Activated naive CD4-positive, alpha-beta T cell treated with anti-CD3 and anti-CD28 coated beads for 36 hours (primary cell): ENCODE measurements around the gene KRTAP4-8. TPM values are rescaled to one million over a fixed set of nuclear protein-coding genes. Genes with fewer than 3 reads are reported as not detected.
A peak's percentile ranks its signal among the peaks of the same experiment; 100 is the strongest.
"Not testable (repeated sequence)": the region's sequence is repeated elsewhere in the genome, so short reads cannot be mapped to it uniquely, and the experiment has no call there.

Experiments used
- CTCF ChIA-PET: fragments of 350-600 bp; sonication (Branson Sonifier 250); formaldehyde crosslinking; loops from one replicate; lab custom pipeline; 2021; ENCODE audit warnings: antibody characterized with exemption; lab: Charles Lee
- DNase-seq: peaks from one replicate; pipeline ENCODE4 v3.0.0-alpha.2; 2020
- H3K27ac Mint-ChIP-seq: one replicate; pipeline ENCODE4 v1.8.0; 2021; ENCODE audit warnings: mild to moderate bottlenecking, mixed read lengths
- H3K27me3 Mint-ChIP-seq: one replicate; pipeline ENCODE4 v1.8.0; 2021; ENCODE audit warnings: low read depth, mixed read lengths
- H3K36me3 Mint-ChIP-seq: one replicate; pipeline ENCODE4 v1.8.0; 2021; ENCODE audit warnings: low read depth, mixed read lengths
- H3K4me1 Mint-ChIP-seq: one replicate; pipeline ENCODE4 v1.8.0; 2021; ENCODE audit warnings: low read depth, mixed read lengths
- H3K4me3 Mint-ChIP-seq: one replicate; pipeline ENCODE4 v1.8.0; 2021; ENCODE audit warnings: mild to moderate bottlenecking, moderate library complexity, mixed read lengths
- H3K9me3 Mint-ChIP-seq: one replicate; pipeline ENCODE4 v1.8.0; 2021; ENCODE audit warnings: mixed read lengths
- intact Hi-C: fragments of 100-400 bp; cut with micrococcal nuclease; formaldehyde crosslinking; loops from one replicate; pipeline ENCODE4 v1.15.1; 2023
- total RNA-seq, 2 experiments: library from RNA; stranded (reverse); gene quantifications; one replicate each; pipeline ENCODE4 v1.2.3, GENCODE V29; 2021

The KRTAP4-8 gene
- not detected for total RNA-seq

DNA sequence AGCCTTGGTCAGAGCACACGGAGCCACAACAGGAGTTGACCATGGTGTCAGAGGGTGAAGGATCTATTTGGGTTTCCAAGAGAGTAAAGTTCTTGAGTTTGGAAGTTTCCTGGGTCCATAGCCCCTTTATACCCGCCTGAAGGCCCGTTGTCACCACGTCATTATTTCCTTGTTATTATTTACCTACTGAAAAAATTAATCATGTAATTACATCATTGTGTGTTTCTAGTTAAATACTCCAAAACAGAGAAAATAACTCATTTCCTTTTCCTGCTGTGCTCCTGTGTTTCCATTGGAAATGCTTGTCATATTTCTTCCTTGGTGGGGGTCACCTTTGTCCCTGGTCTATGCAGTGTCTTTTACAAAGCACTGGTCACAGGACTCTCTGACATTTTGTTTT lies at the start of gene KRTAP4-8:
KRTAP4-8 (minus strand) TSS at position 101 of the 400 bp plus-strand sequence; CDS start at position 43, 58 bp downstream.
- Mint-ChIP-seq H3K36me3 (no peaks in the 10 kb centered on the region), H3K27me3 (peaks cover 5% of the 10 kb centered on the region), H3K27ac (no peak within 1 kb of the TSS), H3K4me3 (no peak within 1 kb of the TSS), H3K9me3 (peaks cover 1% of the 10 kb centered on the region), H3K4me1 (peaks cover 8% of the 10 kb centered on the region)
- DNase-seq, result no peak
- intact Hi-C loops, result no loop called here
- CTCF ChIA-PET, result no interaction called here

GRCh38 chr17:41145261-41145660 lies 47.3 kb upstream of the KRTAP4-8 start:
- CTCF ChIA-PET, result no interaction called here
- no peaks in the 10 kb centered on the region for H3K36me3 Mint-ChIP-seq
- intact Hi-C loops, result no loop called here
- no peaks in the 10 kb centered on the region for H3K4me1 Mint-ChIP-seq
- no peak overlapping the region for H3K4me3 Mint-ChIP-seq
- H3K27me3 Mint-ChIP-seq, result no peaks in the 10 kb centered on the region
- no peak overlapping the region for H3K27ac Mint-ChIP-seq
- peaks cover 17% of the 10 kb centered on the region for H3K9me3 Mint-ChIP-seq
- no peak for DNase-seq

GRCh38 chr17:41144846-41145245 lies 46.9 kb upstream of the KRTAP4-8 start:
- Mint-ChIP-seq H3K4me1 (no peaks in the 10 kb centered on the region), H3K36me3 (no peaks in the 10 kb centered on the region), H3K4me3 (no peak overlapping the region), H3K27ac (no peak overlapping the region), H3K9me3 (peaks cover 17% of the 10 kb centered on the region), H3K27me3 (no peaks in the 10 kb centered on the region)
- intact Hi-C loops, result no loop called here
- DNase-seq, result no peak
- CTCF ChIA-PET, result no interaction called here

GRCh38 chr17:41141361-41141760 lies 43.4 kb upstream of the KRTAP4-8 start:
- peaks cover 23% of the 10 kb centered on the region for H3K9me3 Mint-ChIP-seq
- H3K36me3 Mint-ChIP-seq, result no peaks in the 10 kb centered on the region
- no peaks in the 10 kb centered on the region for H3K27me3 Mint-ChIP-seq
- H3K4me1 Mint-ChIP-seq, result no peaks in the 10 kb centered on the region
- no peak overlapping the region for H3K27ac Mint-ChIP-seq
- no peak overlapping the region for H3K4me3 Mint-ChIP-seq
- no peak for DNase-seq
- CTCF ChIA-PET, result no interaction called here
- intact Hi-C loops, result no loop called here

GRCh38 chr17:41140360-41141131 lies 42.6 kb upstream of the KRTAP4-8 start, which contains the start of gene KRTAP4-6:
Gene KRTAP4-6 (minus strand): TSS chr17:41140544. CDS start chr17:41140487, 57 bp downstream.
- Mint-ChIP-seq H3K27me3 (no peaks in the 10 kb centered on the region), H3K9me3 (peaks cover 23% of the 10 kb centered on the region), H3K27ac (no peak within 1 kb of the TSS), H3K4me3 (no peak within 1 kb of the TSS), H3K4me1 (no peaks in the 10 kb centered on the region), H3K36me3 (no peaks in the 10 kb centered on the region)
- CTCF ChIA-PET, result no interaction called here
- DNase-seq, result no peak
- intact Hi-C loops, result no loop called here

- H3K36me3 Mint-ChIP-seq, DNase-seq, H3K27ac Mint-ChIP-seq, CTCF ChIA-PET, H3K4me3 Mint-ChIP-seq, H3K27me3 Mint-ChIP-seq, intact Hi-C loops, H3K4me1 Mint-ChIP-seq: not testable (repeated sequence)
- peaks cover 23% of the 10 kb centered on the region for H3K9me3 Mint-ChIP-seq
Measured at GRCh38 chr17:41139865-41140264, 41.9 kb upstream of the KRTAP4-8 start.

- Mint-ChIP-seq H3K27ac (no peak overlapping the region), H3K36me3 (no peaks in the 10 kb centered on the region), H3K4me1 (peaks cover 21% of the 10 kb centered on the region), H3K4me3 (no peak overlapping the region), H3K27me3 (no peaks in the 10 kb centered on the region), H3K9me3 (peaks cover 4% of the 10 kb centered on the region)
- intact Hi-C loops, result no loop called here
- no peak for DNase-seq
- CTCF ChIA-PET, result interaction anchor here (1.3 kb wide), 1 partner anchor 188 kb away, joined by 3 read pairs; no protein-coding TSS in a partner anchor
Measured at GRCh38 chr17:41133880-41134735, 36.2 kb upstream of the KRTAP4-8 start.

DNA sequence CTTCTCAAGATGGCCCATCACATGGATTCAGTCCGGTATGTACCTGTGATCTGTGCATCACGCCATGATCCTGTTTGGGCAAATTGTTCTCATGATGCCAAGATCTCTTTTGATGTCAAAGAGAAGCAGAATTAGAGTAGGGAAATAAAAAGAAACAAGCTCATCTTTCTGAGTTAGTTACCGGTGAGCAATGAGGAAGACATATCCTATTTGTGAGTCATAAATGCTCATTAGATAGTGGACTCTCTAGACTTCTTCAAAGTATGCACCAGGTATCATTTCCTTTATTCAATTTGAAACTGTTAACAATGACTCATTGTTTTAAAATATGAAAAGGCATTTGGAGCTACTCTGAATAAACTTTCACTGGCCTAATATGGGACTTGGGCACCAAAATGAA lies 34.0 kb upstream of the KRTAP4-8 start:
- Mint-ChIP-seq H3K27ac (no peak overlapping the region), H3K4me1 (peaks cover 21% of the 10 kb centered on the region), H3K4me3 (no peak overlapping the region), H3K36me3 (no peaks in the 10 kb centered on the region), H3K9me3 (peaks cover 1% of the 10 kb centered on the region), H3K27me3 (no peaks in the 10 kb centered on the region)
- intact Hi-C loops, result no loop called here
- CTCF ChIA-PET, result no interaction called here
- DNase-seq, result no peak

DNA sequence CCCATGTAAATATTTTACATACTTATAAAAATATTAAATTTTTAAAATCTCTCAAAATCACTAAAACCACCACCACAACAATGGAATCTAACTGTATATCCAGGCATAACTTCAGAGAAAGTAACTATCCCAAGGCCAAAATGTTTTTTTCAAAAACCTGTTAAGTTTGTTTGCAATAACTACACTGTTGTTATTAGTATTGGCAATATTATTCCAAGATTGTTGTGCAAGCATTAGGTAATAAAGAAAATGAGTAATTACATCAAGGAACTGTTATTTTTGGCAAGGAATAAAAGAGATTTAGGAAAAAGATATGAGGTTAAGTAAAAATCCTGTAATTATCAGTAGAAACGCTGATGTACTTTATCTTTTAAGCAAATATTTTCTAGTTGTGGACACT lies 29.4 kb upstream of the KRTAP4-8 start:
- CTCF ChIA-PET, result no interaction called here
- Mint-ChIP-seq H3K9me3 (peaks cover 1% of the 10 kb centered on the region), H3K27ac (no peak overlapping the region), H3K27me3 (no peaks in the 10 kb centered on the region), H3K4me3 (no peak overlapping the region), H3K4me1 (peaks cover 46% of the 10 kb centered on the region), H3K36me3 (no peaks in the 10 kb centered on the region)
- intact Hi-C loops, result loop anchor here (10.0 kb wide), 1 partner anchor 367 kb away; no protein-coding TSS in a partner anchor
- DNase-seq, result no peak

- H3K27ac Mint-ChIP-seq, result no peak overlapping the region
- no peak overlapping the region for H3K4me3 Mint-ChIP-seq
- peaks cover 6% of the 10 kb centered on the region for H3K9me3 Mint-ChIP-seq
- no peak for DNase-seq
- H3K36me3 Mint-ChIP-seq, result no peaks in the 10 kb centered on the region
- CTCF ChIA-PET, result no interaction called here
- intact Hi-C loops, result loop anchor here (10.0 kb wide), 1 partner anchor 368 kb away; no protein-coding TSS in a partner anchor
- H3K4me1 Mint-ChIP-seq, result peaks cover 42% of the 10 kb centered on the region
- H3K27me3 Mint-ChIP-seq, result no peaks in the 10 kb centered on the region
Measured at GRCh38 chr17:41126412-41126811, 28.5 kb upstream of the KRTAP4-8 start.

DNA sequence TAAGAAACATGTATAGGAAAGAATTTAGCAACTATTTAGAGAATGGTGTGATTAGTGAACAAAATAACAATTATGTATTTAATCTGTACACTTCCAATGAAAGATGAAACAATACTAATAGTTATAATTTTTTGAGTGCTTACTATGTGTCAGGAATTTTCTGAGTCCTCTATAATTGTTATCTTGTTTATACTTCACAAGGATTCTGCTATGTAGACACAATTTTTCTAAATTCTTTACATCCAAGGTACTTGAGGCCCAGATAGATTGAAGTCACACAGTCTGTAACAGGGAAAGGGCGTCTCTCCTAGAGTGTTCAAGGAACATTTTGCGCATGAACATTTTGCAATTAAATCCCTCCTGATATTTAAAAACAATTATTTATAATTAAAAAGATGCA lies 27.1 kb upstream of the KRTAP4-8 start:
- intact Hi-C loops, result loop anchor here (10.0 kb wide), 1 partner anchor 370 kb away; no protein-coding TSS in a partner anchor
- Mint-ChIP-seq H3K36me3 (no peaks in the 10 kb centered on the region), H3K4me3 (no peak overlapping the region), H3K9me3 (peaks cover 6% of the 10 kb centered on the region), H3K27me3 (no peaks in the 10 kb centered on the region), H3K27ac (no peak overlapping the region), H3K4me1 (peaks cover 47% of the 10 kb centered on the region)
- CTCF ChIA-PET, result no interaction called here
- no peak for DNase-seq

DNA sequence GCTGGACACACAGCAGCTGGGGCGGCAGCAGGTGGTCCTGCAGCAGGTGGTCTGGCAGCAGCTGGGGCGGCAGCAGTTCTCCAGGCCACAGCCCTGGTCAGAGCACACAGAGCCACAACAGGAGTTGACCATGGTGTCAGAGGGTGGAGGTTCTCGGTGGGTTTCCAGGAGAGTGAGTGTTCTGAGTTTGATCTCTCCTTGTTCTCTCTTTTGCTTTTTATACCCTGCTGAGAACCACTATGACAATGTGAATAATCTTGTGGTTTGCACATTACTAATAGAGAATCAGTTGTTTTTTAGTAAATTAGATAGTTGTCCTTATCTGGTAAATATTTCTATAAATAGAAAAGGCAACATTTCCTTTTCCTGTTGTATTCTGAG lies 26.0 kb upstream of the KRTAP4-8 start, which contains the start of gene KRTAP4-12:
KRTAP4-12 (minus strand) TSS at position 192 of the 381 bp plus-strand sequence; CDS start at position 132, 60 bp downstream.
- H3K9me3 Mint-ChIP-seq, CTCF ChIA-PET, H3K27me3 Mint-ChIP-seq, H3K36me3 Mint-ChIP-seq, H3K27ac Mint-ChIP-seq, DNase-seq: not testable (repeated sequence)
- H3K4me3 Mint-ChIP-seq, result peak within 1 kb of the TSS; percentile 8
- intact Hi-C loops, result loop anchor here (10.0 kb wide), 1 partner anchor 371 kb away; no protein-coding TSS in a partner anchor
- peaks cover 52% of the 10 kb centered on the region for H3K4me1 Mint-ChIP-seq
